Activated naive CD4-positive, alpha-beta T cell treated with anti-CD3 and anti-CD28 coated beads, Interleukin-2, amount 10 ng/mL, durations not matched to agents 7 days and 5 days (primary cell): ENCODE results near the gene RETREG3.
A peak's percentile ranks its signal among the peaks of the same experiment; 100 is the strongest.
"Not testable (repeated sequence)": the region's sequence is repeated elsewhere in the genome, so short reads cannot be mapped to it uniquely, and the experiment has no call there.

Experiments used
- CTCF ChIA-PET: fragments of 350-600 bp; sonication (Branson Sonifier 250); formaldehyde crosslinking; loops from one replicate; lab custom pipeline; 2021; ENCODE audit warnings: antibody characterized with exemption; lab: Charles Lee
- DNase-seq: peaks from one replicate; pipeline ENCODE4 v3.0.0-alpha.2; 2020
- H3K27ac Mint-ChIP-seq: one replicate; pipeline ENCODE4 v1.8.0; 2021; ENCODE audit warnings: mild to moderate bottlenecking, moderate library complexity, mixed read lengths
- H3K27me3 Mint-ChIP-seq: one replicate; pipeline ENCODE4 v1.8.0; 2021; ENCODE audit warnings: mild to moderate bottlenecking, mixed read lengths
- H3K36me3 Mint-ChIP-seq: one replicate; pipeline ENCODE4 v1.8.0; 2021; ENCODE audit warnings: mixed read lengths
- H3K4me1 Mint-ChIP-seq: one replicate; pipeline ENCODE4 v1.8.0; 2021; ENCODE audit warnings: mixed read lengths
- H3K4me3 Mint-ChIP-seq: one replicate; pipeline ENCODE4 v1.8.0; 2021; ENCODE audit warnings: mild to moderate bottlenecking, moderate library complexity, mixed read lengths
- H3K9me3 Mint-ChIP-seq: one replicate; pipeline ENCODE4 v1.8.0; 2021; ENCODE audit warnings: mixed read lengths

RETREG3 gene

GRCh38 chr17:42560246-42560645 lies 48.9 kb downstream of the RETREG3 start:
- peaks cover 18% of the 10 kb centered on the region for H3K36me3 Mint-ChIP-seq
- peaks cover 55% of the 10 kb centered on the region for H3K4me1 Mint-ChIP-seq
- H3K27ac Mint-ChIP-seq = no peak overlapping the region
- CTCF ChIA-PET = no interaction called here
- H3K9me3 Mint-ChIP-seq = no peaks in the 10 kb centered on the region
- H3K4me3 Mint-ChIP-seq = no peak overlapping the region
- H3K27me3 Mint-ChIP-seq = peaks cover 12% of the 10 kb centered on the region
- no peak for DNase-seq

GRCh38 chr17:42559075-42559474 lies 50.1 kb downstream of the RETREG3 start:
- no peak overlapping the region for H3K4me3 Mint-ChIP-seq
- DNase-seq = no peak
- no peaks in the 10 kb centered on the region for H3K9me3 Mint-ChIP-seq
- H3K36me3 Mint-ChIP-seq = peaks cover 11% of the 10 kb centered on the region
- H3K27ac Mint-ChIP-seq = no peak overlapping the region
- H3K4me1 Mint-ChIP-seq = peaks cover 55% of the 10 kb centered on the region
- CTCF ChIA-PET = interaction anchor here (1.1 kb wide), 1 partner anchor 19 kb away, joined by 3 read pairs; no protein-coding TSS in a partner anchor
- H3K27me3 Mint-ChIP-seq = peaks cover 12% of the 10 kb centered on the region

GRCh38 chr17:42555961-42556617 lies 53.1 kb downstream of the RETREG3 start:
- DNase-seq, H3K27me3 Mint-ChIP-seq, H3K36me3 Mint-ChIP-seq, CTCF ChIA-PET, H3K27ac Mint-ChIP-seq, H3K9me3 Mint-ChIP-seq: not testable (repeated sequence)
- Mint-ChIP-seq H3K4me3 (peak overlapping the region; percentile 90), H3K4me1 (peaks cover 42% of the 10 kb centered on the region)

GRCh38 chr17:42555122-42555622 lies 54.0 kb downstream of the RETREG3 start:
- DNase-seq = no peak
- Mint-ChIP-seq H3K4me3 (peak overlapping the region; percentile 90), H3K4me1 (peaks cover 39% of the 10 kb centered on the region), H3K27ac (peak overlapping the region; percentile 93), H3K9me3 (no peaks in the 10 kb centered on the region), H3K36me3 (peaks cover 4% of the 10 kb centered on the region), H3K27me3 (no peaks in the 10 kb centered on the region)
- CTCF ChIA-PET = interaction anchor here (0.8 to 1.0 kb wide), 2 partner anchors 14 to 23 kb away, joined by 3 read pairs; no protein-coding TSS in a partner anchor

- Mint-ChIP-seq H3K4me1 (peaks cover 36% of the 10 kb centered on the region), H3K4me3 (peak overlapping the region; percentile 90), H3K27ac (peak overlapping the region; percentile 93), H3K9me3 (no peaks in the 10 kb centered on the region), H3K36me3 (peaks cover 2% of the 10 kb centered on the region), H3K27me3 (no peaks in the 10 kb centered on the region)
- peak; percentile 88 for DNase-seq
- CTCF ChIA-PET = interaction anchor here (0.8 to 1.0 kb wide), 2 partner anchors 13 to 24 kb away, joined by 3 read pairs; no protein-coding TSS in a partner anchor
These were observed 54.7 kb downstream of the RETREG3 start for GRCh38 chr17:42554250-42555121.

GRCh38 chr17:42553866-42554249 lies 55.3 kb downstream of the RETREG3 start:
- CTCF ChIA-PET = no interaction called here
- peak; percentile 32 for DNase-seq
- Mint-ChIP-seq H3K27ac (peak overlapping the region; percentile 93), H3K36me3 (peaks cover 3% of the 10 kb centered on the region), H3K27me3 (no peaks in the 10 kb centered on the region), H3K4me1 (peaks cover 42% of the 10 kb centered on the region), H3K4me3 (peak overlapping the region; percentile 90), H3K9me3 (no peaks in the 10 kb centered on the region)

GRCh38 chr17:42553161-42553818 lies 55.9 kb downstream of the RETREG3 start:
- H3K4me1 Mint-ChIP-seq = peaks cover 45% of the 10 kb centered on the region
- DNase-seq = no peak
- no peaks in the 10 kb centered on the region for H3K9me3 Mint-ChIP-seq
- no peaks in the 10 kb centered on the region for H3K27me3 Mint-ChIP-seq
- peak overlapping the region; percentile 90 for H3K4me3 Mint-ChIP-seq
- H3K27ac Mint-ChIP-seq = peak overlapping the region; percentile 33
- H3K36me3 Mint-ChIP-seq = peaks cover 4% of the 10 kb centered on the region
- CTCF ChIA-PET = no interaction called here

- H3K4me1 Mint-ChIP-seq = peaks cover 48% of the 10 kb centered on the region
- H3K36me3 Mint-ChIP-seq, H3K27me3 Mint-ChIP-seq, H3K9me3 Mint-ChIP-seq, DNase-seq, CTCF ChIA-PET: not testable (repeated sequence)
- peak within 1 kb of the TSS; percentile 90 for H3K4me3 Mint-ChIP-seq
- H3K27ac Mint-ChIP-seq = peak within 1 kb of the TSS; percentile 33
These were observed 56.4 kb downstream of the RETREG3 start, which contains the start of gene HSD17B1 for GRCh38 chr17:42552736-42553135. Gene HSD17B1, plus strand, starts transcription at chr17:42552923. Its CDS starts 11 bp downstream, at chr17:42552934.

GRCh38 chr17:42548993-42549755 lies 60.0 kb downstream of the RETREG3 start:
- Mint-ChIP-seq H3K36me3 (peaks cover 9% of the 10 kb centered on the region), H3K27ac (no peak overlapping the region), H3K4me3 (no peak overlapping the region), H3K4me1 (peaks cover 27% of the 10 kb centered on the region), H3K27me3 (no peaks in the 10 kb centered on the region), H3K9me3 (no peaks in the 10 kb centered on the region)
- DNase-seq = no peak
- CTCF ChIA-PET = interaction anchor here (1.1 to 1.5 kb wide), 3 partner anchors 15 to 57 kb away, joined by 3 to 11 read pairs (median 3); partner anchors contain the start of gene PSMC3IP

- peaks cover 9% of the 10 kb centered on the region for H3K36me3 Mint-ChIP-seq
- H3K9me3 Mint-ChIP-seq = no peaks in the 10 kb centered on the region
- CTCF ChIA-PET = interaction anchor here (1.1 to 1.5 kb wide), 3 partner anchors 16 to 58 kb away, joined by 3 to 11 read pairs (median 3); partner anchors contain the start of gene PSMC3IP
- DNase-seq = peak; percentile 88
- H3K4me1 Mint-ChIP-seq = peaks cover 21% of the 10 kb centered on the region
- peak overlapping the region; percentile 10 for H3K4me3 Mint-ChIP-seq
- peak overlapping the region; percentile 64 for H3K27ac Mint-ChIP-seq
- H3K27me3 Mint-ChIP-seq = no peaks in the 10 kb centered on the region
These were observed 60.9 kb downstream of the RETREG3 start for GRCh38 chr17:42548070-42548837.

- no peaks in the 10 kb centered on the region for H3K9me3 Mint-ChIP-seq
- peak overlapping the region; percentile 12 for H3K4me3 Mint-ChIP-seq
- peaks cover 22% of the 10 kb centered on the region for H3K4me1 Mint-ChIP-seq
- CTCF ChIA-PET = interaction anchor here (1.1 to 1.5 kb wide), 2 partner anchors 30 to 59 kb away, joined by 3 to 11 read pairs; partner anchors contain the start of gene PSMC3IP
- peaks cover 11% of the 10 kb centered on the region for H3K36me3 Mint-ChIP-seq
- H3K27me3 Mint-ChIP-seq = no peaks in the 10 kb centered on the region
- no peak for DNase-seq
- H3K27ac Mint-ChIP-seq = no peak overlapping the region
These were observed 61.5 kb downstream of the RETREG3 start for GRCh38 chr17:42547698-42548069.

- Mint-ChIP-seq H3K27ac (no peak overlapping the region), H3K27me3 (no peaks in the 10 kb centered on the region), H3K9me3 (no peaks in the 10 kb centered on the region), H3K36me3 (peaks cover 11% of the 10 kb centered on the region), H3K4me3 (no peak overlapping the region), H3K4me1 (peaks cover 26% of the 10 kb centered on the region)
- CTCF ChIA-PET = no interaction called here
- no peak for DNase-seq
These were observed 62.1 kb downstream of the RETREG3 start for GRCh38 chr17:42547001-42547461.
